Esophagus squamous epithelium (tissue), 5 donors: Measurements from ENCODE around the gene TEDDM1. TPM values are rescaled to one million over a fixed set of nuclear protein-coding genes. Genes with fewer than 3 reads are reported as not detected.
"Not testable (repeated sequence)": the region's sequence is repeated elsewhere in the genome, so short reads cannot be mapped to it uniquely, and the experiment has no call there.

Experiments
- DNase-seq: peaks from one replicate; lab custom pipeline; 2025; lab: John Stamatoyannopoulos, UW
- H3K27ac ChIP-seq, 4 donors: fragments of 200-600 bp; sonication (generic); one replicate each; pipeline ENCODE4 v1.5.1; 2016 to 2019; ENCODE audit warnings: mild to moderate bottlenecking in 1 of 4
- H3K27me3 ChIP-seq, 4 donors: fragments of 200-600 bp; sonication (generic); 1 replicate in 3 of 4; 2 replicates in 1 of 4; pipeline versions ENCODE4 v1.5.1 to v1.6.0; 2017 to 2021; ENCODE audit warnings: antibody characterized with exemption in 1 of 4
- H3K36me3 ChIP-seq, 3 donors: fragments of 200-600 bp; sonication (generic); one replicate each; pipeline ENCODE4 v1.5.1; 2016 to 2019
- H3K4me1 ChIP-seq, 3 donors: fragments of 200-600 bp; sonication (generic); one replicate each; pipeline ENCODE4 v1.5.1; 2017 to 2019
- H3K4me3 ChIP-seq, 4 donors: fragments of 200-600 bp; sonication (generic); 1 replicate in 3 of 4; 2 replicates in 1 of 4; pipeline ENCODE4 v1.5.1; 2016 to 2019; ENCODE audit warnings: mild to moderate bottlenecking in 2 of 4, moderate library complexity in 1 of 4
- H3K9me3 ChIP-seq, 3 donors: fragments of 200-600 bp; sonication (generic); one replicate each; pipeline ENCODE4 v1.5.1; 2016 to 2019
- POLR2A ChIP-seq, 4 donors: fragments of 450-650 bp; IDR thresholded peaks; one replicate each; pipeline ENCODE4 v1.6.1; 2017; ENCODE audit warnings: antibody characterized with exemption in 4 of 4, mild to moderate bottlenecking in 4 of 4, moderate library complexity in 3 of 4
- WGBS, 2 donors: methylation state at CpG; one replicate each; pipeline ENCODE4 v1.1.5; 2018; 5-methylcytosine and 5-hydroxymethylcytosine counted together
- intact Hi-C: fragments of 100-400 bp; cut with DNase I; formaldehyde crosslinking; loops from one replicate; pipeline ENCODE4 v1.15.0; 2022
- total RNA-seq, 4 donors: library from RNA; depleted of rRNA; stranded (reverse); fragments of >200 nt; gene quantifications; one replicate each; pipeline ENCODE4 v1.1.0, GENCODE V29; 2016
- TF ChIP-seq, protein P1 (sequence below), 6 experiments: fragments of 450-650 bp in 4 of 6; fragments of 200-600 bp in 2 of 6; sonication (generic) in 2 of 6; IDR thresholded peaks; one replicate each; pipeline ENCODE4 v1.5.1; 2016 to 2019; ENCODE audit warnings: antibody characterized with exemption in 6 of 6, mild to moderate bottlenecking in 4 of 6, moderate library complexity in 4 of 6
- donor health status: DM: yes; HTN: yes; CAD: no.

TEDDM1 gene
- total RNA-seq, 4 donors from 2014 or later, result not detected

DNA sequence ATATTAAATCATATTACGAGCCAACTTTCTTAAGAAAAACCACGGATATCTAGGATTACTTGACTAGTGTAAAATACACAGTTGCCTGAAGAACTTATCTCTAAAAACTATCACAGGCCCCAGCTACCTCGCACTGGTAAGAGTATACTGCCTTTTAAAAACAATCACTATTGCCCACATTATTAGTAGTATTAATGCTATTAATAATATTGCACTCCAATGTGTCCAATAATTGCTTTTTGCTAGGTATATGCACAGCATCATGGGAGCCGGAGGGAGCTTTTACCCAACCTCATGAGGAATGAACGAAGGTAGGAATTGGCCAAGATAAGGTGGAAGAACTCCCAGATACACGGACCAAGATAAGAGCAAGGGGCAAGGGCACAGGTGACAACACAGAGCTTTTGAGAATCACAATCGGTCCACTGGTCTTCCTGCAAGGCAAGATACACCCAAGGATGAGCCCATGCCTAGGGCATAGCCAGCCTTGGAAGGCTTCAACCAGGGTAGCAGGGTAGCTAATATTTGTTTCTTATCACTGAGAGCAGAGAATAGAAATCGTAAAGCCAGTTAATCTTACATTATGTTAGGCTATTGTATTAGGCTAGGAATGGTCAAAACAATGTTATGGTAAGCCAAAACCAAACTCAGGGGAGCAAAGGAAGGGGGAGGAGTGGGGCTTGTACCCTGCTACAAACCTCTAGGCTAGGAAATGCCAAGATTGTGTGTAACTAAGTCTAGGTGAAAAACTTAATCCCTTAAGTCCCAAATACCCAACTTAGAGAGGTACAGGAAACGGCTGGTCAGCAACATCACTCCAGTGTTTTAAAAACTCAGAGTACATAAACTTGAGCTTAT is 18.3 kb downstream of the TEDDM1 start:
- H3K4me3 ChIP-seq, result no peak overlapping the region
- WGBS, 2 donors, result 78 to 81% methylated on average over 9 of the region's 9 CpGs
- DNase-seq, result no peak
- peak overlapping the region in 3 of 4 donors; percentile 22 to 75 (median 40) for H3K27ac ChIP-seq
- peaks cover 31 to 63% (median 46%) of the 10 kb centered on the region in 3 donors for H3K36me3 ChIP-seq
- no peak for TF ChIP-seq POLR2A (IDR thresholded peaks at IDR 0.05)
- TF ChIP-seq, protein P1, sequence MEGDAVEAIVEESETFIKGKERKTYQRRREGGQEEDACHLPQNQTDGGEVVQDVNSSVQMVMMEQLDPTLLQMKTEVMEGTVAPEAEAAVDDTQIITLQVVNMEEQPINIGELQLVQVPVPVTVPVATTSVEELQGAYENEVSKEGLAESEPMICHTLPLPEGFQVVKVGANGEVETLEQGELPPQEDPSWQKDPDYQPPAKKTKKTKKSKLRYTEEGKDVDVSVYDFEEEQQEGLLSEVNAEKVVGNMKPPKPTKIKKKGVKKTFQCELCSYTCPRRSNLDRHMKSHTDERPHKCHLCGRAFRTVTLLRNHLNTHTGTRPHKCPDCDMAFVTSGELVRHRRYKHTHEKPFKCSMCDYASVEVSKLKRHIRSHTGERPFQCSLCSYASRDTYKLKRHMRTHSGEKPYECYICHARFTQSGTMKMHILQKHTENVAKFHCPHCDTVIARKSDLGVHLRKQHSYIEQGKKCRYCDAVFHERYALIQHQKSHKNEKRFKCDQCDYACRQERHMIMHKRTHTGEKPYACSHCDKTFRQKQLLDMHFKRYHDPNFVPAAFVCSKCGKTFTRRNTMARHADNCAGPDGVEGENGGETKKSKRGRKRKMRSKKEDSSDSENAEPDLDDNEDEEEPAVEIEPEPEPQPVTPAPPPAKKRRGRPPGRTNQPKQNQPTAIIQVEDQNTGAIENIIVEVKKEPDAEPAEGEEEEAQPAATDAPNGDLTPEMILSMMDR (IDR thresholded peaks at IDR 0.05), result no peak
- intact Hi-C loops, result no loop called here
- no peaks in the 10 kb centered on the region for H3K9me3 ChIP-seq
- no peaks in the 10 kb centered on the region for H3K27me3 ChIP-seq
- peaks cover 6 to 84% (median 34%) of the 10 kb centered on the region in 3 donors for H3K4me1 ChIP-seq

DNA sequence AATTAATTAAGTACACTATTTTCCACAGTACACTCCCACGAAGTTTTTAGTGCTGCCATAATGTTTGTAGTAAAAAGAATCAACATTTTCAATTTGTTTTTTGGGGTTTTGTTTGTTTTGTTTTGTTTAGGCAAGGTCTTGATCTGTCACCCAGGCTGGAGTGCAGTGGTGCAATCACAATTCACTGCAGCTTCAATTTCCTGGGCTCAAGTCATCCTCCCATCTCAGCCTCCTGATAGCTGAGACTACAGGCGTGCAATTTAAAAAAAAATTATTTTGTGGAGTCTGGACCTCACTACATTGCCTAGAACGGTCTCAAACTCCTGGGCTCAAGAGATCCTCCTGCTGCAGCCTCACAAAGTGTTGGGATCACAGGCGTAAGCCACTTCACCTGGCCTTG is 20.3 kb downstream of the TEDDM1 start:
- H3K27me3 ChIP-seq, result no peaks in the 10 kb centered on the region
- H3K36me3 ChIP-seq, result peaks cover 11 to 44% (median 26%) of the 10 kb centered on the region in 3 donors
- 86 to 88% methylated on average over 4 of the region's 4 CpGs for WGBS, 2 donors
- no peak for DNase-seq
- intact Hi-C loops, result no loop called here
- TF ChIP-seq, protein P1 (IDR thresholded peaks at IDR 0.05), result no peak
- TF ChIP-seq POLR2A (IDR thresholded peaks at IDR 0.05), result no peak
- H3K9me3 ChIP-seq, result no peaks in the 10 kb centered on the region
- H3K4me1 ChIP-seq, result peaks cover 6 to 68% (median 14%) of the 10 kb centered on the region in 3 donors
- peak overlapping the region; percentile 54 to 75 (median 59) for H3K27ac ChIP-seq
- no peak overlapping the region for H3K4me3 ChIP-seq

DNA sequence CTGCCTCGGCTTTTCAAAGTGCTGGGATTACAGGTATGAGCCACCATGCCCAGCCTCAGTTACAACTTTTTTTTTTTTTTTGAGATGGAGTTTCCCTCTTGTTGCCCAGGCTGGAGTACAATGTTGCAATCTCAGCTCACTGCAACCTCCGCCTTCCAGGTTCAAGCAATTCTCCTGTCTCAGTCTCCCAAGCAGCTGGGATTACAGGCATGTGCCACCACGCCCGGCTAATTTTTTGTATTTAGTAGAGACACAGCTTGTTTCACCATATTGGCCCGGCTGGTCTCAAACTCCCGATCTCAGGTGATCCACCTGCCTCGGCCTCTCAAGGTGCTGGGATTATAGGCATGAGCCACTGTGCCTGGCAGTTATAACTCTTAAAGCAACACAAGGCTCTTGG is 20.7 kb downstream of the TEDDM1 start:
- H3K9me3 ChIP-seq, intact Hi-C loops, H3K4me3 ChIP-seq, H3K27me3 ChIP-seq, DNase-seq: not testable (repeated sequence)
- 40 to 47% methylated on average over 7 of the region's 7 CpGs for WGBS, 2 donors
- H3K36me3 ChIP-seq, result peaks cover 8 to 39% (median 24%) of the 10 kb centered on the region in 3 donors
- H3K27ac ChIP-seq, result peak overlapping the region; percentile 49 to 75 (median 59)
- peaks cover 6 to 64% (median 14%) of the 10 kb centered on the region in 3 donors for H3K4me1 ChIP-seq

DNA sequence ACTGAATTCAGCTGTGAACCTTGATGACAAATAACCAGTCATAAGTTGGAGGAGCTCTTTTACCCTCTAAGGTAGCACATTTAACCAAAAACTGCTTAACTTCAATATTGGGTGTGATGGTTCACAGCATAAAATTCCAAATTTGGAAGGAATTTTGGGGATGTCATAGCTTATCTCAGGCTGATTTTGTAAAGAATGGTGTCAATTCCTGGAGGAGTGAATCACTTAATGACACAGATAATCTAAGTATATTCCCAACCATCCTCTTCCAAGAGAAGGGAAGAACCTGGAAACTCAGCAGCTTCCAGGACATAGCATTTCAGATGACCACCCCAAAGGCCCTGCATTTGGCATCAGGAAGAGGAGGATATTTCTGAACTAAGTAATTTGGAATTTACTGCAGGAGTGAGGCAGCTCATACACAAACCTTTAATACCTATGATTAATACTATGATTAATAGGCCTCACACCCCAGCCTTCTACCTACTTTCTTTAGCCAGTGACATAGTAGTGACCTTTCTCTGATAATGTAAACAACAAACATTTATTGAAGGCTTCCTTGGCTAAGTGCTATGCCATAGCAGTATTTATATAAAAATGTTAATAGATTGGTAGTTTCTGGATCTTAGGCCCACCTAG is 23.4 kb downstream of the TEDDM1 start:
- intact Hi-C loops, result no loop called here
- Histone ChIP-seq H3K36me3 (peaks cover 0 to 12% (median 0%) of the 10 kb centered on the region in 3 donors), H3K27me3 (no peaks in the 10 kb centered on the region), H3K4me1 (peaks cover 0 to 36% (median 6%) of the 10 kb centered on the region in 3 donors), H3K9me3 (no peaks in the 10 kb centered on the region), H3K4me3 (no peak overlapping the region), H3K27ac (no peak overlapping the region)
- no peak for DNase-seq
- TF ChIP-seq POLR2A (IDR thresholded peaks at IDR 0.05), result no peak
- TF ChIP-seq, protein P1 (IDR thresholded peaks at IDR 0.05), result no peak

DNA sequence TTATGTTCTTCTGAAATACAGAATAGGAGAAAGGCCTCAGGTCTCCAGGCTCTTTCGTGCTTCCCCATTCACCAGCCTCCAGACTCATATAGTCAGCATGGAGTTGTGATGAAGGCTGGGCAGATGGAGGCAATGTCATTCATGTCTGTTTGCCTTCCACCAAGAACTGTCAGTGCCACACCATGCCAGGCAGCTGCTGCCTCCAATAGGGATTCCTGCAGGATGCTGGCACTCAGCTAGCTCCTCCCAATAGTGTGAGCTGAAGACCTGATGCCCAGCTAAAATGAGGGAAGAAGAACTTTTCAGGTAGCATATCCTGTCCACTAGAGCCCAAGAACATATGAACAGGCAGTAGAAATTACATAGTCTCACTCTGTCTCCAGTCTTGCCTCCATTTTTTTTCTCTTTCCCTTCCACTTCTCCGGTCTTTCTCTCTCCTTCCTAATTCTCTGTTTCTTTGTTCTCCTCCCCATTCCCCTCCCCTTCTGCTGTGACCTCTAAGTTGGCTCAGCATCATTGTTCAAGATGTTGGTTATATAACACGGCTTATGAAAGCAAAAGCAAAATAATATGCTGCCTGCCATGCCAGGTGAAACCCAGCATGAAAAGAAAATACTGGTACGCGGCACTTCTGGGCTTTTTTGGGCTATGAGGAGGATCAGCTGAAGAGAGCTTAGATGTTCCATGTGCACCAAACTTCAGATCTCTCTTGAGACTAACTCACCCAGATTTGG is 26.2 kb downstream of the TEDDM1 start:
- H3K27ac ChIP-seq, result no peak overlapping the region
- no peaks in the 10 kb centered on the region for H3K36me3 ChIP-seq
- intact Hi-C loops, result no loop called here
- TF ChIP-seq, protein P1 (IDR thresholded peaks at IDR 0.05), result no peak
- TF ChIP-seq POLR2A (IDR thresholded peaks at IDR 0.05), result no peak
- no peaks in the 10 kb centered on the region for H3K27me3 ChIP-seq
- peaks cover 0 to 9% (median 6%) of the 10 kb centered on the region in 3 donors for H3K4me1 ChIP-seq
- H3K4me3 ChIP-seq, result no peak overlapping the region
- 49 to 54% methylated on average over 5 of the region's 5 CpGs for WGBS, 2 donors
- DNase-seq, result no peak
- no peaks in the 10 kb centered on the region for H3K9me3 ChIP-seq
